HEK293 (cell line): Measurements from ENCODE around the gene CHST8.

Experiments used
- EGR2 ChIP-seq: fragments of 450-650 bp; formaldehyde crosslinking; IDR thresholded peaks from 2 replicates; pipeline ENCODE4 v1.5.1; 2016; ENCODE audit warnings: low read depth, missing biosample characterization, missing genetic modification characterization
- ELK4 ChIP-seq: IDR thresholded peaks from 2 replicates; pipeline ENCODE4 v1.6.1; 2011; ENCODE audit warnings: mild to moderate bottlenecking, low read depth, low read length, borderline replicate concordance
- HOXD13 ChIP-seq: sonication (generic); formaldehyde crosslinking; IDR thresholded peaks from 2 replicates; pipeline ENCODE4 v1.8.0; 2022; ENCODE audit warnings: missing genetic modification reagents, borderline replicate concordance
- SP3 ChIP-seq: fragments of 450-650 bp; formaldehyde crosslinking; IDR thresholded peaks from 2 replicates; pipeline ENCODE4 v1.5.1; 2016; ENCODE audit warnings: missing biosample characterization, missing genetic modification characterization
- ZBTB17 ChIP-seq: fragments of 450-650 bp; formaldehyde crosslinking; IDR thresholded peaks from 2 replicates; pipeline ENCODE4 v1.5.1; 2016; ENCODE audit warnings: missing biosample characterization, missing genetic modification characterization
- ZBTB26 ChIP-seq: fragments of 450-650 bp; formaldehyde crosslinking; optimal IDR thresholded peaks from 2 replicates; pipeline ENCODE3; 2016; ENCODE audit warnings: missing biosample characterization, mild to moderate bottlenecking, missing genetic modification characterization
- ZNF239 ChIP-seq: fragments of 450-650 bp; formaldehyde crosslinking; IDR thresholded peaks from 2 replicates; pipeline ENCODE4 v1.5.1; 2016; ENCODE audit warnings: missing biosample characterization, missing genetic modification characterization
- ZNF26 ChIP-seq: fragments of 450-650 bp; formaldehyde crosslinking; IDR thresholded peaks from 2 replicates; pipeline ENCODE4 v1.5.1; 2016; ENCODE audit warnings: missing biosample characterization, missing genetic modification characterization
- ZNF335 ChIP-seq: fragments of 450-650 bp; formaldehyde crosslinking; conservative IDR thresholded peaks from 2 replicates; pipeline ENCODE4 v1.5.1; 2016; ENCODE audit warnings: missing biosample characterization, missing genetic modification characterization
- ZNF350 ChIP-seq: fragments of 450-650 bp; formaldehyde crosslinking; IDR thresholded peaks from 2 replicates; pipeline ENCODE4 v1.5.0; 2017; ENCODE audit warnings: missing biosample characterization, mild to moderate bottlenecking, missing genetic modification characterization
- ZNF362 ChIP-seq: fragments of 450-650 bp; formaldehyde crosslinking; IDR thresholded peaks from 2 replicates; pipeline ENCODE4 v1.5.1; 2016; ENCODE audit warnings: missing biosample characterization, missing genetic modification characterization
- ZNF449 ChIP-seq: fragments of 450-650 bp; formaldehyde crosslinking; IDR thresholded peaks from 2 replicates; pipeline ENCODE4 v1.5.1; 2017; ENCODE audit warnings: missing biosample characterization, mild to moderate bottlenecking, missing genetic modification characterization, moderate library complexity
- ZNF513 ChIP-seq: fragments of 450-650 bp; IDR thresholded peaks from 2 replicates; pipeline ENCODE4 v1.5.1; 2018; ENCODE audit warnings: missing biosample characterization, missing genetic modification characterization
- ZNF514 ChIP-seq: fragments of 450-650 bp; formaldehyde crosslinking; IDR thresholded peaks from 2 replicates; pipeline ENCODE4 v1.5.1; 2016; ENCODE audit warnings: missing biosample characterization, missing genetic modification characterization
- ZNF560 ChIP-seq: fragments of 450-650 bp; formaldehyde crosslinking; IDR thresholded peaks from 2 replicates; pipeline ENCODE4 v1.5.1; 2017; ENCODE audit warnings: missing biosample characterization, missing genetic modification characterization, borderline replicate concordance
- ZSCAN18 ChIP-seq: fragments of 450-650 bp; formaldehyde crosslinking; IDR thresholded peaks from 2 replicates; pipeline ENCODE4 v1.5.1; 2016; ENCODE audit warnings: missing biosample characterization, missing genetic modification characterization
- TF ChIP-seq, protein P1 (sequence below): sonication (generic); formaldehyde crosslinking; IDR thresholded peaks from 2 replicates; pipeline ENCODE4 v1.8.1; 2022; ENCODE audit warnings: mild to moderate bottlenecking, moderate library complexity, missing genetic modification reagents
- TF ChIP-seq, protein P2 (sequence below): fragments of 450-650 bp; formaldehyde crosslinking; IDR thresholded peaks from 2 replicates; pipeline ENCODE4 v1.5.1; 2017; ENCODE audit warnings: missing biosample characterization, missing genetic modification characterization
- TF ChIP-seq, protein P3 (sequence below): fragments of 450-650 bp; formaldehyde crosslinking; IDR thresholded peaks from 2 replicates; pipeline ENCODE4 v1.5.1; 2016; ENCODE audit warnings: missing biosample characterization, missing genetic modification characterization
- TF ChIP-seq, protein P4 (sequence below): fragments of 450-650 bp; formaldehyde crosslinking; IDR thresholded peaks from 2 replicates; pipeline ENCODE4 v1.5.1; 2017; ENCODE audit warnings: missing biosample characterization, missing genetic modification characterization
- TF ChIP-seq, protein P5 (sequence below): fragments of 450-650 bp; formaldehyde crosslinking; IDR thresholded peaks from 2 replicates; pipeline ENCODE4 v1.5.1; 2016; ENCODE audit warnings: missing biosample characterization, missing genetic modification characterization

Gene CHST8

DNA sequence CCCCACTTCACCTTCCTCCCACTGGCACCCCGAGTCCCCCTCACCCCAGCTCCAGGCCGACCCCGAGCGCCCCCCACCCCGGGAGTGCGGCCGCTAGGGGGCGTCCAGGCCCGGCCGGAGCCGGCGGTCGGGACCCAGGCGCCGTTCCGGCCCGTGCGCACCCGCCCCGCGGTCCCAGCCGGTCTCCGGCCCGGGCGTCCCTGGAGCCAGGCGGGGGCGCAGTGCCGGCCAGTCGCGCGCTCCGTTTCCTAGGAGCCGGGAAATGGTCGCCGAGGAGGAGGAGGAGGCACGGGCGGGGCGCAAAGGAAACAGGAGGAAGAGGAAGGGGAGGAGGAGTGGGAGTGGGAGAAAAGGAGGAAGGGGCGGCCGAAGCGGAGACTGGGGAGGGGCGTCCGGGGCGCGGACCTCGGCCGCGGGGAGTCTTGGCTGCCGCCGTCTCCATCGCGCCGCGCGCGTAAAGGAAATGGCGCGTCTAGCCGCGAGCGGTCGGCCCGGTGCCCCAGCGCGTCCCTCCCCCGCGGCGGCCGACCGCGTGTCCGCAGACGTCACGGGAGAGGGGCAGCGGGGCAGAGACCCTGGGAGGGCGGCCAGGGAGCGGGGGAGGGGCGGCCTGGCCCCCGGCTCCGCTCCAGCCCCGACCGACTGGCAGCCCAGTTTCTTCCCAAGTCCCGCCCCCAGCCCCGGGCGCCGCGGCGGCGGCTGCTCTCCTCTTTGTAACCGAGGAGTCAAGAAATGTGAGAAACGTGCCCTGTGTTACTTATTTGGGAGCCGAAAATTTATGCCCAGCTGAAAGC, 173.8 kb downstream of the CHST8 start (continued):
- TF ChIP-seq ZBTB26 (peak; percentile 99), ZBTB17 (tag by site-specific recombination) (no peak), ZNF449 (tag by site-specific recombination) (0 out of 2 replicates have a peak, but pooled peaks have one; percentile 51), ZNF335 (tag by site-specific recombination) (peak; percentile 63), ZNF514 (tag by site-specific recombination) (no peak), SP3 (tag by site-specific recombination) (peak; percentile 99), EGR2 (peak; percentile 95), ZNF26 (no peak), HOXD13 (no peak), ZNF560 (tag by site-specific recombination) (no peak), ZNF513 (tag by site-specific recombination) (peak; percentile 98), ZSCAN18 (peak; percentile 62; the same call in 1 of the 2 replicates), ELK4 (no peak), ZNF362 (tag by site-specific recombination) (no peak), ZNF239 (peak; percentile 72; the same call in 1 of the 2 replicates), ZNF350 (tag by site-specific recombination) (0 out of 2 replicates have a peak, but pooled peaks have one; percentile 9)
- TF ChIP-seq, protein P1, sequence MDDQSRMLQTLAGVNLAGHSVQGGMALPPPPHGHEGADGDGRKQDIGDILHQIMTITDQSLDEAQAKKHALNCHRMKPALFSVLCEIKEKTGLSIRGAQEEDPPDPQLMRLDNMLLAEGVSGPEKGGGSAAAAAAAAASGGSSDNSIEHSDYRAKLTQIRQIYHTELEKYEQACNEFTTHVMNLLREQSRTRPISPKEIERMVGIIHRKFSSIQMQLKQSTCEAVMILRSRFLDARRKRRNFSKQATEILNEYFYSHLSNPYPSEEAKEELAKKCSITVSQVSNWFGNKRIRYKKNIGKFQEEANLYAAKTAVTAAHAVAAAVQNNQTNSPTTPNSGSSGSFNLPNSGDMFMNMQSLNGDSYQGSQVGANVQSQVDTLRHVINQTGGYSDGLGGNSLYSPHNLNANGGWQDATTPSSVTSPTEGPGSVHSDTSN (CRISPR knock-in tag), result peak; percentile 62
- TF ChIP-seq, protein P2, sequence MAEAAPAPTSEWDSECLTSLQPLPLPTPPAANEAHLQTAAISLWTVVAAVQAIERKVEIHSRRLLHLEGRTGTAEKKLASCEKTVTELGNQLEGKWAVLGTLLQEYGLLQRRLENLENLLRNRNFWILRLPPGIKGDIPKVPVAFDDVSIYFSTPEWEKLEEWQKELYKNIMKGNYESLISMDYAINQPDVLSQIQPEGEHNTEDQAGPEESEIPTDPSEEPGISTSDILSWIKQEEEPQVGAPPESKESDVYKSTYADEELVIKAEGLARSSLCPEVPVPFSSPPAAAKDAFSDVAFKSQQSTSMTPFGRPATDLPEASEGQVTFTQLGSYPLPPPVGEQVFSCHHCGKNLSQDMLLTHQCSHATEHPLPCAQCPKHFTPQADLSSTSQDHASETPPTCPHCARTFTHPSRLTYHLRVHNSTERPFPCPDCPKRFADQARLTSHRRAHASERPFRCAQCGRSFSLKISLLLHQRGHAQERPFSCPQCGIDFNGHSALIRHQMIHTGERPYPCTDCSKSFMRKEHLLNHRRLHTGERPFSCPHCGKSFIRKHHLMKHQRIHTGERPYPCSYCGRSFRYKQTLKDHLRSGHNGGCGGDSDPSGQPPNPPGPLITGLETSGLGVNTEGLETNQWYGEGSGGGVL, result peak; percentile 95
- TF ChIP-seq, protein P3, sequence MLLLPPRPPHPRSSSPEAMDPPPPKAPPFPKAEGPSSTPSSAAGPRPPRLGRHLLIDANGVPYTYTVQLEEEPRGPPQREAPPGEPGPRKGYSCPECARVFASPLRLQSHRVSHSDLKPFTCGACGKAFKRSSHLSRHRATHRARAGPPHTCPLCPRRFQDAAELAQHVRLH, result peak; percentile 41
- TF ChIP-seq, protein P4, sequence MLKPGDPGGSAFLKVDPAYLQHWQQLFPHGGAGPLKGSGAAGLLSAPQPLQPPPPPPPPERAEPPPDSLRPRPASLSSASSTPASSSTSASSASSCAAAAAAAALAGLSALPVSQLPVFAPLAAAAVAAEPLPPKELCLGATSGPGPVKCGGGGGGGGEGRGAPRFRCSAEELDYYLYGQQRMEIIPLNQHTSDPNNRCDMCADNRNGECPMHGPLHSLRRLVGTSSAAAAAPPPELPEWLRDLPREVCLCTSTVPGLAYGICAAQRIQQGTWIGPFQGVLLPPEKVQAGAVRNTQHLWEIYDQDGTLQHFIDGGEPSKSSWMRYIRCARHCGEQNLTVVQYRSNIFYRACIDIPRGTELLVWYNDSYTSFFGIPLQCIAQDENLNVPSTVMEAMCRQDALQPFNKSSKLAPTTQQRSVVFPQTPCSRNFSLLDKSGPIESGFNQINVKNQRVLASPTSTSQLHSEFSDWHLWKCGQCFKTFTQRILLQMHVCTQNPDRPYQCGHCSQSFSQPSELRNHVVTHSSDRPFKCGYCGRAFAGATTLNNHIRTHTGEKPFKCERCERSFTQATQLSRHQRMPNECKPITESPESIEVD (tag by site-specific recombination), result peak; percentile 91
- TF ChIP-seq, protein P5, sequence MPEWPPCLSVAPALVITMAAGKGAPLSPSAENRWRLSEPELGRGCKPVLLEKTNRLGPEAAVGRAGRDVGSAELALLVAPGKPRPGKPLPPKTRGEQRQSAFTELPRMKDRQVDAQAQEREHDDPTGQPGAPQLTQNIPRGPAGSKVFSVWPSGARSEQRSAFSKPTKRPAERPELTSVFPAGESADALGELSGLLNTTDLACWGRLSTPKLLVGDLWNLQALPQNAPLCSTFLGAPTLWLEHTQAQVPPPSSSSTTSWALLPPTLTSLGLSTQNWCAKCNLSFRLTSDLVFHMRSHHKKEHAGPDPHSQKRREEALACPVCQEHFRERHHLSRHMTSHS (tag by site-specific recombination), result peak; percentile 13
